Measurements from ENCODE around the gene ATG7.
A peak's percentile ranks its signal among the peaks of the same experiment; 100 is the strongest.
"Not testable (repeated sequence)": the region's sequence is repeated elsewhere in the genome, so short reads cannot be mapped to it uniquely, and the experiment has no call there.

ATG7 gene

DNA sequence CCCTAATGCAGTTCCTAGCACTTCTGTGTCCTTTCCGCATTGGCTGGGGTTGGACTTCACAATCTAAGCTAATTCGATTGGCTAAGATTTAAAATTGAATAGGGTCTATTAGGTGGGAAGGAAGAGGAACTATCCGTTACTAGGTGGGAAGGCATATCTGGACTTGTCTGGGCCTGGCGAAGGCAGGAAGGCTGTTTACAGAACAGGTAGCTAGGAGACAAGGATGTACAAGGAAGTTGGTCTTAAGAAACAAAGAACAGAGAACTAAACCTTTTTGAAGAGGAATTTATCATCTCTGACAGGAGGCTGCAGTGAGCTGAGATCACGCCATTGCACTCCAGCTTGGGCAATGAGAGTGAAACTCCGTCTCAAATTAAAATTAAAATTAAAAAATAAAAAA lies 17.3 kb upstream of the ATG7 start:
- no peak for DNase-seq (ENCODE audit: low spot score)

DNA sequence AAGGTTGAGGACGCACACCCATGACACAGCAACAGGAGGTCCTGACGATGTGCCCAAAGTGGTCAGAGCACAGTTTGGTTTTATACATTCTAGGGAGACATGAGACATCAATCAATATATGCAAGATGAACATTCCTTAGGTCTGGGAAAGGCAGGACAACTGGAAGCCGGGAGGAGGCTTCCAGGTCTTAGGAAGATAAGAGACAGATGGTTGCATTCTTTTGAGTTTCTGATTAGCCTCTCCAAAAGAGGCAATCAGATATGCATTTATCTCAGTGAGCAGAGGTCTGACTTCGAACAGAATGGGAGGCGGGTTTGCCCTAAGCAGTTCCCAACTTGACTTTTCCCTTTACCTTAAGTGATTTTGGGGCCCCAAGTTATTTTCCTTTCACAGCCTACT lies 16.7 kb upstream of the ATG7 start:
- not testable (repeated sequence) for DNase-seq (ENCODE audit: low spot score)

DNA sequence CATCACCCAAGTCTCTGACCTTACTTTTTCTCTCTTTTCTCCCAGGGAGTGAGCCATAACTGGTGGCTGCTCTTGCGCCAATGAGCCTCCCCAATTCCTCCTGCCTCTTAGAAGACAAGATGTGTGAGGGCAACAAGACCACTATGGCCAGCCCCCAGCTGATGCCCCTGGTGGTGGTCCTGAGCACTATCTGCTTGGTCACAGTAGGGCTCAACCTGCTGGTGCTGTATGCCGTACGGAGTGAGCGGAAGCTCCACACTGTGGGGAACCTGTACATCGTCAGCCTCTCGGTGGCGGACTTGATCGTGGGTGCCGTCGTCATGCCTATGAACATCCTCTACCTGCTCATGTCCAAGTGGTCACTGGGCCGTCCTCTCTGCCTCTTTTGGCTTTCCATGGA lies 13.2 kb upstream of the ATG7 start:
- DNase-seq (ENCODE audit: low spot score), result no peak

DNA sequence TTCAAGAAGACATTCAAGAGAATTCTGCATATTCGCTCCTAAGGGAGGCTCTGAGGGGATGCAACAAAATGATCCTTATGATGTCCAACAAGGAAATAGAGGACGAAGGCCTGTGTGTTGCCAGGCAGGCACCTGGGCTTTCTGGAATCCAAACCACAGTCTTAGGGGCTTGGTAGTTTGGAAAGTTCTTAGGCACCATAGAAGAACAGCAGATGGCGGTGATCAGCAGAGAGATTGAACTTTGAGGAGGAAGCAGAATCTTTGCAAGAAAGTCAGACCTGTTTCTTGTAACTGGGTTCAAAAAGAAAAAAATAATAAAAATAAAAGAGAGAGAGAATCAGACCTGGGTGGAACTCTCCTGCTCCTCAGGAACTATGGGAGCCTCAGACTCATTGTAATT lies 11.7 kb upstream of the ATG7 start:
- no peak for DNase-seq (ENCODE audit: low spot score)

DNA sequence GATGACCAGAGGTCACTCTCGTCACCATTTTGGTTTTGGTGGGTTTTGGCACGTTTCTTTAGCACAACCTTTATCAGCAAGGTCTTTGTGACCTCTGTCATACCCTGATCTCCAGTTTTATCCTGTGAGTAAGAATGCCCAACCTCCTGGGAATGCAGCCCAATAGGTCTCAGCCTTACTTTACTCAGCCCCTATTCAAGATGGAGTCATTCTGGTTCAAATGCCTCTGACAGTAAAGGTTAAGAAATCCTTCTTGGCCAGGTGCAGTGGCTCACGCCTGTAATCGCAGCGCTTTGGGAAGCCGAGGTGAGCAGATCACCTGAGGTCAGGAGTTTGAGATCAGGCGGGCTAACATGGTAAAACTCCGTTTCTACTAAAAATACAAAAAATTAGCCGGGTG lies 3.2 kb upstream of the ATG7 start:
- no peak for DNase-seq (ENCODE audit: low spot score)

DNA sequence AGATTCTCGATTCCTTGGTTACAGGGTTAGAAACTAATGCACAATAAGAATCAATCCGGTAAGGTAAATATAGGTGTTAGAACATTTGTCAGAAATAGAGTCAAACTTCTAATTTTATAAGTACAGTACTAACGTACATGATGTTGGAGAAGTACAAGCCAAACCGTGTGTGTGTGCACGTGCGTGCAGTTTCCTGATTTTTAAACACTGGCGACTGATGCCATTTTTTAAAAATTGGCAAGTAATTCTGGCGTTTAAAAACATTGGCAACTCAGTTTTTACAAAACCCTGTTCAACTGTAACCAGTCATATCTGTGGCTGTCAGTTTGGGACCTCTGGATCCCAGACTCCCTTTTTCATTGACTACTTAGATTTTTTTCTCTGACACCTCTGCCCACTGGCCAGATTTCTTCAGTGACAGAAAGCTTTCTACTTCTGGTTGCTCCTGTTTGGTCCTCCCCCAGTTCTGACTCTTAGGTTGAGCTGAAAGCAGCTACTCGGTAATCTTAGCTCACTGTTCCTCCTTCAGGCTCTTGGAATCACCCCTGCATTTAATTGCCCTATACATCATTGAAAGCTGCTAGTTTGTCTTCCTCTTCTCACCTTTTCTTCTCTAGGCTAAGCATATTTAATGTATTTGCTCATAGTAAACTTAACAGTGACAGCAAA lies 843 bp downstream of the ATG7 start:
- DNase-seq (ENCODE audit: low spot score), result no peak

DNA sequence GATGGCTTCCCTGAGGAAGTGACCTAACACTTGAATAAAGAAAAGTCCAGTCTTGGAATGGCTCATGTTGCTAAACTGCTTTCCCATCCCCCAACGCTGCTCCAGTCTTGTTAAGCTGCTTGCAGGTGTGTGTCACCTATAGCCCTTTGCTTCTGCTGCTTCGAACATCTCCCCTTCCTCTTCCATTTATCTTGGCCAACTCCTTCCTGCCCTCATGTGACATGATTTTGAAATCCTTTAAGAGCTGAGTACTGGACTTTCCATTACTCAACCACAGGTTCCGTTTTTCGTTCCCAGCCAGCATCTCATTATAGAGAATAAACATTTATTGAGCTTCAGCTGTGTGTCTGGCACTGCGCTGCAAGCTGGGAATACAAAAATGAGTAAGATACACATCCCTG lies 1.7 kb downstream of the ATG7 start:
- no peak for DNase-seq (ENCODE audit: low spot score)

DNA sequence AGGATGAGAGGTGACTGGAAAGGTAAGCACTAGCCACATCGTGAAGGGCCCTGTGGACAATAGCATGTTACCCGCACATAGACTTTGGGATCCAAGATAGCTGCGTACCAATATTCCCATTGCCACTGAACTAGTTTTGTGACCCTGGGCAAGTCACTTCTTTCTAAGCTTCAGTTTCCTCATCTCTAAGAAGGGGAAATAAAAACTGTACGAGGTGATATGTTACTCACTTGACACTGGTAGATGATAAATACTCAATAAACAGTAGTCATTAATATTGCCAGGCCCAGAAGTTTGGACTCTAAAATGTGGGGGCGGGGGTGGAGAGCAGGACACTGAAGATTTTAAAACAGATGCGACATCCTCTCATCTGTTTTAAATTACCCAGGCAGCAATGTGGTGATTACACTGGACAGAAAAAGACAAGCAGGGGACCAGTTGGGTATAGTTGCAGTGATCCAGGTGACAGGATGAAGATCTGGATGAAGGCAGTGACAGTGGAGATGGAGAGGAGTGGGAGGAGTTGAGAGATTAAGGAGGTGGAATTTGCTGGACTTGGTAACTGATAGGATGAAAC lies 2.5 kb downstream of the ATG7 start:
- DNase-seq (ENCODE audit: low spot score), result no peak

DNA sequence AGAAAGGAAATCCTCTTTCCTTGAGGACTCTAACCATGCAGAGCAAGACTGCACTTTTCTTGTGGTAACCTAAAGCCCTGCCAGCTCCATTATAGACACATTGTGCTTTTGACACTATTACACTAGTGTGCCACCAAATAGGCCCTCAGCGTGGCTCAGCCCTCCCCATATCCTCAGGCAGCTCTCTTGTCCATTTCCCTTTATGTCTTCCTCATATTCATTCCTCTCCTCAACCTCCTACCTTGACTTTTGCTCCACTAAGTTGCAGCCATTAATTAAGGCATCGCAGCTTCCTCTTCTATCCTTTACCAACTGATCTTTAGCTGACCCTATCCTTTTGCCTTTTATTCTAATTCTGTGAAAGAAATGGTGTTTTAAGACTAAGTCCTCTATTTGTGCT lies 3.7 kb downstream of the ATG7 start:
- no peak for DNase-seq (ENCODE audit: low spot score)

DNA sequence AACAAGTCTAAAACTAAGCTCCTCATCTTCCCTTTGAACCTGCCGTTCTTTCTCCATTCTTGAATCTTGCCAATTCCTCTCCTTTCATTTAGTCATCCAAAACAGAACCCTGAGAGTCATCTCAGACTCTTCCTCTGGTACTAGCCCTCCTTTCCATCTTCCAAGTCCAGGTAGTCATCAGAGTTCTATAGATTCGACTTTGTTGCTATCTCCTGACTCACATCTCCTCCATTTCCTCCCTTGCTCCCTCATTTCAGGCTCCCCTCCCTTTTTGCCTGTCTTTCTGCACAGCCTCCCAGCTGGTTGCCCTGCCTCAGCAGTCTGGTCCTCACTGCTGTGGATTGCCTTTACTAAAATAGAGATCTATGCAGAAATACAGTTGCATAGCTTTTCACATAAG lies 4.7 kb downstream of the ATG7 start:
- DNase-seq (ENCODE audit: low spot score), result no peak

DNA sequence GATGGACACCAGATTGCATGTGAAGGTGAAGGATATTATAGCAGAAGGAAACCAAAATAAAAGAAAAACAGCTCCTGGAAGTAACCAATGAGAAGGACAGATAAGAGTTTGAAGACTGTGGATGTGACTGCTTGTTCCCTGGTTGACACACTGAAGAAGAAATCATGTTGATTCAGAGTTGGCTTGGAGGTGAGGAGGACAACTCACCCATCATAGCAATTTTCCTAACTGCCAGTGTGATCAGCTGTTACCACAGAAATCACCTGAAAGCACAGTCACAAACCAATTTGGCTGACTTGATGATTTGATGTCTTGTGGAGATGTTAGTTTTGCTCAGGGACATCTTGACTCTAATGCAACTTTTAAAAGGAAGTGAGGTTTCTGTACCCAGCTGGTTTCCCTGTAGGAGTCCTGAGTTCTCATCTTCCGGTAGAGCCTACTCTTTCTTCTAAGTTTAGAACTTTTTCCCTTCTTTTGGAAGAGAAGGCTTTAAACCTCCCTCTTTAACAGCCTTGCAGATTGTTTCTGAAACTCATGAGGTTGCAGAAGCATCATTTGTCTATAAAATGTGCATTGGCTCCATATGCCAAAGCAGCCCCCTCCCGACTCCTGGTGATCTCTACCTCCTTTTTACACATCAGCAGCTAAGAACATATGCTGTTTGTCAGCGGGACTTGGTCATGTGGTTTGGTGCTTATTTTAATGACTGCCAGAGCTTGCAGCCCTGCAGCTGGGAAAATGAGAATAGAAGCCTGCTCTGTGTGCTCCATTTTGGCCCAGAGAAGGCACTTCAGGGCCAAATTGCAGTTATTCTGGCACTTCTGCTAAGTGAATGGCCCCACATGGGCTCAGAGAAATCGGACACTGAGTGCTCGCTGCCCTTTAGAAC lies 10.3 kb downstream of the ATG7 start:
- no peak for DNase-seq (ENCODE audit: low spot score)

DNA sequence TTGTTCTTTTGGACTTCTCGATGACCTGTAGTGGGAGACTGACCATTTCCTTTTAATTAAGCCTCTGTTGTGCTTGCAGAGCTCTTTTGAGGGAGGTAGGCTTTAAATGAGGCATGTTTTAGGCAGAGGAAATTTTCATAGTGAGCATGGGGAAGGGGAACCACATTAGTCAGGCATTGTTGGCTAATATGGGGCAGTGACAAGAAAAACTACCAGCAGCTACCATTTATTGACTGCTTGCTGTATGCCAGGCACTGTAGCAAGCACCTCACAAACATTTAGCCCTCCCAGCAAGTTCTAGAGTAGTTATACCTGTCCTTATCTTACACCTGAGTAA lies 10.9 kb downstream of the ATG7 start:
- DNase-seq (ENCODE audit: low spot score), result no peak

DNA sequence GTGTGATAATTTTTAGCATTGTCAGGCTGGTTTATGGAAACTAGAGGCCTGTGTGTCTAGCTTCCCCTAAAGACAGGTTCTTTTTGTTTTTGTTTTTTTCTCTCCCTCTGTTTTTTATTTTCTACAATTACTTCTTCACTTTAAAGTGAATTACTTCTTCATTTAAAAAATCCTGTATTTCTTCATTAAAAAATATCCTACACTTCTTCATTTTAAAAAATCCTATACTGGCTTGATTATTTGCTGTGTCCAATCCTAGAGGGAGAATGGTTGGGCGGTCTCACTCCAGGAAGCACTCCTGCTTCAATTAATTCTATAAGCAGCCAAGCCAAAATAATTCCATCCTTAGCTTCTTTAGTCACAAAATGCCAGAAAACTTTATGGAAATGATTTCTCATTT lies 11.8 kb downstream of the ATG7 start:
- no peak for DNase-seq (ENCODE audit: low spot score)

DNA sequence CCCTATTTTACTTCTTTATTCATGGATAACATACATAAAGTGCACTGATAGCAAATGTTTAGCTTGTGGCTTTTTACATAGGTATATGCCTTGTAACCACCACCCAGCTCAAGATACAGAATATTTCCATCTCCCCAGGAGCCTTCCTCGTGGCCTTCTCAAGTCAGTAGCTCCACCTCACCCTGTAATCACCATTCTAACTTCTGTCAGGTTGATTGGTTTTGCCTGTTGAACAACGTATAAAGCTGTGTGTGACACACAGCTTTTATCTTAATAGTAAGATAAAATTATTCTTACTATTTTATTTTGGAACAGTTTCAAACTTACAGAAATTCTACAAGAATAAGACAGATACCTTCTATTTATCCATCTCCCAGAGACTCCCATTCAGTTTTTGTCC lies 13.3 kb downstream of the ATG7 start:
- no peak for DNase-seq (ENCODE audit: low spot score)

DNA sequence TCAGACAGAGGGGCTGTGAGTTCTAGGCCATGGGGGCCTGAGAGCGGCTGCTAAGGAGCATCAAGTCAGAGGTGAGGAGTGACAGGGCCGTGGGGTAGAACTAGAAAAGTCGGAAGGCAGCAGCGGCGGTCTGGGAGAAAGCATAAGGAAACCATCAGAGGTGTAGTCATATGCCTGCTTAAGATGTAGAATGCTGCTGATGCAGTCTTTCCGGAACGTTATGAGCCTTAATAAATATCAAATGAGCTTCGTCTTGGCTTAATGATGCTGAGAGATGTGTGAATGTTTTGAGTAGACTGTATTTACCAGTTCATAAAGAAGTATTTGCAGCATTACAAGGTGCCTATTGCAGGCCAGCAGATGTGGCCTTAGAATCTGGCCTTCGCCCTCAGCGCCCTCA lies 15.2 kb downstream of the ATG7 start:
- DNase-seq (ENCODE audit: low spot score), result no peak

DNA sequence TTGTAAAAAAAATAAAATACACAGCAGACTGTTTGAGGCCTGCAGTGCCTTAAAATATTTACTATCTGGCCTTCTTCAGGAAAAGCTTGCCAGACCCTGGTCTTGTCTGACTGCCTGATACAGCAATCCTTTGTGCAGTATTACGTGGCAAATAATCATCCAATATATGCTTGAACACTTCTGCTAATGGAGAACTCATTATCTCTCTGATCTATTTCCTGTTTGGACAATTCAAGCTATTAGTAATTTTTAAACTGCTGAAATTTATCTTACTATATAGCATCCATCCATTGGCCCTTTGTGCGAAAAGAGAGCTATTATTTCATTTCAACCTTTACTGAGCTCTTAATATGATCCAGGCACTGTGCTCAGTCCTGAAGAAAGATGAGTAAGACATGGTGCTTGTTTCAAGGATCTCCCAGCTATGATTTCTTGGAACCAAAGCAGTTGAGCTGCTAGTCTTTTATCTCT lies 15.9 kb downstream of the ATG7 start:
- DNase-seq (ENCODE audit: low spot score), result peak; percentile 18

DNA sequence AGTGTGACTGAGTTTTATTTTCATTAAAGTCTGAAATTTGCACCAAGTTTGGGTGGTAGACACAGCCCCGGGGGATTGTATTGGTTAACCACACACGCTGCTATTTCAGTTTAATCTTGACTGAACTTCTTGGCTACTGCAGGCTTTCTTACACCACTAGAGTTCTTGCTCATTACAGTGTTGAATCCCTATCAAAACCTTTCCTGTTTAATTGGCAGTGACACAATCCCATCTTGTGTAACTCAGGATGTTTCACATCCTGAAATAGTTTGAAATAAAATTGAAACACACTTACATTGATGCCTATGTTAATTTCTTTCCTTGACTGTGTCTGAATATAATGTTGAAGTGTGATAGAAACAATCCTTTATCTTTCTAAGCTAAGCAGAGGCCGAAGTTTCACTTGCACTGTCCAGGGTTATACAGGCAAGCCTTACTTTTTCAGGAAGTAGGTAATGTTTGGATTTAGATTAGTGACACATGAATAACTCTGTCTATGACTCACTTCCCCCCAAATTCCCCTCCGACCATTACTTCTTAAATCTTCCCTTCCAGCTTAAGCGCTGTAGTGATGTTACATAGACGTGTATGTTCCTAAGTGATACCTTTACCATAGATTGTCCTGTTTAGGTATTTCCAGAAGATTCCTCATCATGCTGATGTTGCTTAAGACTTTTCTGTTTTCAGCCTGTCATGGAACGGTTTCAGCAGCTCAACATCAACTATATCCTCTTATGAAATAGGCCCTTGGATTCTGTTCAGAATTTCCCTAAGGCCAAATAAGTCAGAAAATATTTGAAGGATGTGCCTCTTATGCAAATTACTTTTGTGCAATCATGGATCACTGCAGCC lies 16.8 kb downstream of the ATG7 start:
- peak; percentile 45 for DNase-seq (ENCODE audit: low spot score)

DNA sequence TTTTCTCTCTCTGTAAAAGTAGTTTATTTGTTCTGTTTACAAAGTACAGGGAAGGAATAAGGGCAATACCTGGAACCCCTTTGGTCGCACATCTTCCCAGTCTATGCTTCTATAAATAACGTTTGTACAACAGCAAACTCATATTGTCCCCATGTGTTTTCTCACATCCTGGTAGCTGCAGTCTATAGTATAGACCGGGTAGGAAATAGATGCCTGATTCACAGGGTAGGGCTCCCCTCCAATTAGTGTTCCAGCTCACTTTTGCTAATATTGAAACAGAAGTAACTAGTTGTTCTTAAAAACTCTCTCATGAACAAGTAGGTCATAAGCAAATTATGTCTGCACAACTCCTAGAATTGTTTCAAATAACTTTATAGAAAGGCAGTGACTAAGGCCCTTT lies 17.7 kb downstream of the ATG7 start:
- DNase-seq (ENCODE audit: low spot score), result no peak

DNA sequence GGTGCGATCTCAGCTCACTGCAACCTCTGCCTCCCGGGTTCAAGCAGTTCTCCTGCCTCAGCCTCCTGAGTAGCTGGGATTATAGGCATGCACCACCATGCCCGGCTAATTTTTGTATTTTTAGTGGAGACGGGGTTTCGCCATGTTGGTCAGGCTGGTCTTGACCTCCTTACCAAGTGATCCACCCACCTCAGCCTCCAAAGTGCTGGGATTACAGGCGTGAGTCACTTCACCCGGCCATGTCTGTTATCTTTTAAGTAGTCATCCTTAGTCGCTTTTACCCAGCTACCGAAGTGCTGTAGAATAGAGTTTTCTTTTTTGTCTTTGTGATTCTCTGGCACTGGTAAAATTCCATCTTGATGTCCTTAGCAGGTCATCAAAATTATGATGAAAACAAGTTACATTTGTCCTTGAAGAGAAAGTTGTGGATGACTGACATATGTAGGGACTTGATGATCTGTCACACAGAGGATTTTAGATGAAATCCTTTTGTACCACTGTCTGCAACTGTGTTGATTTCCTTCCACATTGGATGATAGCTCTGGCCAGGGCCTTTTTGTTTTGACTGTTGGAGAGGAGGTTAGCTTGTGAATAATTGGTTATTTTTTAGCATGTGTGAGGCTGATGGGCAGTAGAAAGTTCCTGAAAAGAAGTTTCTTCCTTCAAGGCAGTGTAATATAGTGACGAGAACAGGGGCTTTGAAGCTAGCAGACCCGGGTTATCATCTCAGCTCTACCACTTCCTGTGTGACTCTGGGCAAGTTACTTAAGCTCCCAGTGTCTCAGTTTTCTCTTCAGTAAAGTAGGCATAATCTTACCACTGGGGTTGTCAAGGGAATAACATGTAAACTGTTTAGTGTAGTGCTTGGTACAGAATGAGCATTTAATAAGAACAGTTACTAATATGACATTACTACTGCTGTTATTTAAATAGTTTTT lies 18.8 kb downstream of the ATG7 start:
- peak; percentile 80 for DNase-seq (ENCODE audit: low spot score)

DNA sequence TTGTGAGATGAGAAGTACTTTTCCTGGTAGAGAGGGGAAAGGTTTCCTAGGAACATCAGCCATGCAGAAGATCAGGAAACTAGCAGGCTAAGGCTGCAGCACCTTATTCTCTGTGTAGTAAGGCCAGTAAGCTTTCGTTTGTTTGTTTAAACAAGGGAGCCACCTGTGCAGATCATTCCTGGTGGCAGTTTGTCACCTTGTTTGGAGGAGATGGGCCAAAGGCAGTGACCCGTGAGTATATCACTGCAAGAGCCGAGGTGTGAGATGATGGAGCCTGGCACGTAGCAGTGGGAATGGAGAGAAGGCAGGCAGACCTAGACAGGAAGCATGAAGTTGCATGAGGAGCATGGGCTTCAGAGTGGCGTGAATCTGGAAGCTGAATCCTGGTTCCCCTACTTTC lies 19.6 kb downstream of the ATG7 start:
- DNase-seq (ENCODE audit: low spot score), result no peak

DNA sequence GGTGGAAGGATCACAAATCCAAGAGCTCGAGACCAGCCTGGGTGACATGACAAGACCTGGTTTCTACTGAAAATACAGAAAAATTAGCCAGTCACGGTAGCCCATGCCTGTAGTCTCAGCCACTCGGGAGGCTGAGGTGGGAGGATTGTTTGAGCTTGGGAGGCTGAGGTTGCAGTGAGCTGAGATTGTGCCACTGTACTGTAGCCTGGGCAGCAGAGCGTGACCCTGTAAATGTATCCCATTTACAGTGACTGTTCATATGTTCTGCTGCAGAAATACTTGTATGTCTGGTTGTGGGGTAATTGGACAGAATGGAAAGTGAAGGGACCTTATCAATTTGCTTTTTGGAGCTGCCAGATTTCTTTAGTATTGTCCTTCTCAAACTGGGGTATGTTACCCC lies 24.9 kb downstream of the ATG7 start:
- DNase-seq (ENCODE audit: low spot score), result no peak

Data from CD4-positive, alpha-beta T cell treated with Interleukin-2 at 100 ng/mL for 4 hours (primary cell).